GM21528 (cell line): ENCODE results near the gene CPSF2.
"Not testable (repeated sequence)": the region's sequence is repeated elsewhere in the genome, so short reads cannot be mapped to it uniquely, and the experiment has no call there.

ENCODE experiments used
- ATAC-seq: cut with Tn5 transposase; IDR thresholded peaks from one replicate; pipeline ENCODE4 v1.9.1; 2021; ENCODE audit warnings: mild to moderate bottlenecking, moderate library complexity; ENCODE audit not compliant: unreplicated experiment, low FRiP score

The CPSF2 gene

DNA sequence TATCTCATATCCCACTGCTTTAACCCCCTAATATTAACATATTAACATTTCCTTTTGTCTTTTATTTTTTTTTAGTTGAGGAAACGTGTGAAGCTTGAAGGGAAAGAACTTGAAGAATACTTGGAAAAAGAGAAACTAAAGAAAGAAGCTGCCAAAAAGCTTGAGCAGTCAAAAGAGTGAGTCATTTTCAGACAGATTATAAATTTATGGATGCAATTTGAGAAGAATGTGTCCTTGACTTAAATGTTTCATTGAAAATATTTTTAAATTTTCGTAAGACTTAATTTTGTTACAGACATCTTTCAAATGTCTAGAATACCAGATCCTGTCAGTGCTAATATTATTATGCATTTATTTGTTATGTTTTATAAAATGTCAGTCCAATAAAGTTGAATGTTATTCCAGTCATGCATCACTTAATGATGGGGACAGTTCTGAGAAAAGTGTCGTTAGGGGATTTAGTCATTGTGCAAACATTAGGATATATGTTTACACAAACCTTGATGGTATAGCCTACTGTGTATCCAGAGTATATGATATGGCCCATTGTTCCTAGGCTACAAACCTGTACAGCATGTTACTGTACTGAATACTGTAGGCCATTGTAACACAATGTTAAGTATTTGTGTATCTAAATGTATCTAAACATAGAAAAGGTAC is 32.6 kb downstream of the CPSF2 start:
- no peak for ATAC-seq

DNA sequence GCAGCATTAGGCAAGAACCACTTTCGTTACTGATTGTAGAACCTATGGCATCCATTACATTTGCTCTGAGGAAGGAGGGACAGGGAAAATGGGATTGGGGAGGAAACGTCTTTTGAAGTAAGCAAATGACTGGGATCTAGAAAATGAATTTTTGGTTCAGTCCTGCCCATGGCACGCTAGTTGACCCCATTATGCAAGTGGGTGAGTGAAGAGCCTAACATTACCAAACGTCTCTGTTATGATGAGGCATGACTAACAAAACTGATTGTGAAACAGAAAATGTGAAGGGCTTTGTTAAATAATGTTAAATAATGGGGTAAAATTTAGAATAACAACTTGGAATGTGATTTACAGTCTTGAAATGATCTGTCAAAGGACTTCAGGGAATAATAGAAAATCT is 38.9 kb downstream of the CPSF2 start:
- ATAC-seq: no peak

DNA sequence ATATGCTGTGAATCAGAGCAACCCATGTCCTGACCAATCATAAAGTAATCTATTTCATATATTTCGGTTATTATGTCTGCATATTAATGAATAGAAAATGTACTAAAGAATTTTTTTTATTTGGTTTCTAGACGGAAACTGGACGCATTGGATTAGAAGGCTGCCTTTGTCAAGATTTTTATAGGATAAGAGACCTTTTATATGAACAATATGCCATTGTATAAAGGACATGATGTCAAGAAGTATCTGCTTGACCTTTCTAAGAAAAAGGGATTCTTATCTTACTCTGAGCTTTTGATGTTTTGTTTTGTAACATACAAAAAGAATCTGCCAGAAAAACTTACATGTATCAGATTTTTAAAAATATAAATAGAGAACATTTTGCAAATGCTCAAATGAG is 39.8 kb downstream of the CPSF2 start:
- ATAC-seq: no peak

DNA sequence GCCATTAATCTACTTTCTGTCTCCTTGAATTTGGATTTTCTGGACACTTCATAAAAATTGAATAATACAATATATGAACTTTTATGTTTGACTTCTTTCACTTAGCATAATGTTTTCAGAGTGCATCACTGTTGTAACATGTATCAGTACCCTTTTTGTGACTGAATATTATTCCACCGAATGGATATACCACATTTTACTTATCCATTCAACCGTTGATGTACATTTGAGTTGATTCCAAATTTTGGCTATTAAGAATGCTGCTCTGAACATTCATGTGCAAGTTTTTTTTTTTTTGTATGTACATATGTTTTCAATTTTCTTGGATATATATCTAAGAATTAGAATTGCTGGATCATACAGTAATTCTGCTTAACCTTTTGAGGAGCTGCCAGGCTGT is 43.2 kb downstream of the CPSF2 start:
- no peak for ATAC-seq

DNA sequence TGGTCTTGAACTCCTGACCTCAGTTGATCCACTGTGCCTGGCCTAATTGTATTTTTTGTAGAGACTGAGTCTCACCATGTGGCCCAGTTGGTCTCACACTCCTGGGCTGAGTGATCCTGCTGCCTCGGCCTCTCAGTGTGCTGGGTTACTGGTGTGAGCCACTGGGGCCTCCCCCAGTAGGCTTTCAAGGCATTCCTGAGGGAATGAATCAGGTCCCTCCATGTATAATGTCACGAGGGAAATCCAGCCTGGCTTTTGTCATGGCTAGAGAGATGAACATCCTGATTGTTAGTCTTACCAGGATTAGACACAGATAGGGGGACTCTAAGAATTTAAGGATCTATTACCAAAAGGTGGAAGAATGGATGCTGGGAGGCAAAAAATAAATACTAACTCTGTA is 51.9 kb downstream of the CPSF2 start:
- ATAC-seq: no peak

DNA sequence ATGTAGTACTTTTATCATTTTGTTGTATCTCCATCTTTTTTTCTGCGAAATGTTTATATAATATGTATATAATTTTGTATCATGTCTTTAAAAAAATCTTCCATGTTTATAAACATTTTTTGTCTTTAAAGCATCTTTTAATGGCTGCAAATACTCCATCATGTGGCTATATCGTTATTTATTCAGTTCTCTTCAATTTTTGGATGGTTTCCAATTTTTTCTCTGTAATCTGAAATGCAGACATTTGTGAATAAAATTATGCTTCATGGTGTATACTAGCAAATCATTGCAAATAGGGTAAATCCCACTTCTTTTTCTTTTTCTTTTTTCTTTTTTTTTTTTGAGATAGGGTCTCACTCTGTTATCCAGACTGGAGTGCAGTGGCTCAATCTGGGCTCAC is 54.0 kb downstream of the CPSF2 start:
- no peak for ATAC-seq

GRCh38 chr14:92176476-92176875 is 54.7 kb downstream of the CPSF2 start:
- no peak for ATAC-seq

DNA sequence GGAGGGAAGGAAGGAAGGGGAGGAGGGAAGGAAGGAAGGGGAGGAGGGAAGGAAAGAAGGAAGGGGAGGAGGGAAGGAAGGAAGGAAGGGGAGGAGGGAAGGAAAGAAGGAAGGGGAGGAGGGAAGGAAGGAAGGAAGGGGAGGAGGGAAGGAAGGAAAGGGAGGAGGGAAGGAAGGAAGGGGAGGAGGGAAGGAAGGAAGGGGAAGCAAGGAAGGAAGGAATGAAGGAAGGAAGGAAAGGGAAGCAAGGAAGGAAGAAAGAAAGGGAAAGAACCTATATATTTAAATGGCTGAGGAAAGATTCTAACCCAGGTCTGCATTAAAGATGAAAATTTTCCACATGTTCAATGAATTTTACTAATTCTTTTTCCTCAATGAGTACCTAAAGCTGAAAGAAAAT is 57.4 kb downstream of the CPSF2 start:
- not testable (repeated sequence) for ATAC-seq

- ATAC-seq: no peak
Measured at GRCh38 chr14:92185559-92185958, 63.8 kb downstream of the CPSF2 start.

DNA sequence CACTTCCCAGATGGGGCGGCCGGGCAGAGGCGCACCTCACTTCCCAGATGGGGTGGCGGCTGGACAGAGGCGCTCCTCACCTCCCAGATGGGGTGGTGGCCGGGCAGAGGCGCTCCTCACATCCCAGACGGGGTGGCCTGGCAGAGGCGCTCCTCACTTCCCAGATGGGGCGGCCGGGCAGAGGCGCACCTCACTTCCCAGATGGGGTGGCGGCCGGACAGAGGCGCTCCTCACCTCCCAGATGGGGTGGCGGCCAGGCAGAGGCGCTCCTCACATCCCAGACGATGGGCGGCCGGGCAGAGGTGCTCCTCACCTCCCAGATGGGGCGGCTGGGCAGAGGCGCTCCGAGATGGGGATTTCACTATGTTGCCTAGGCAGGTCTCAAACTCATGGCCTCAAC is 65.8 kb downstream of the CPSF2 start:
- ATAC-seq: not testable (repeated sequence)

DNA sequence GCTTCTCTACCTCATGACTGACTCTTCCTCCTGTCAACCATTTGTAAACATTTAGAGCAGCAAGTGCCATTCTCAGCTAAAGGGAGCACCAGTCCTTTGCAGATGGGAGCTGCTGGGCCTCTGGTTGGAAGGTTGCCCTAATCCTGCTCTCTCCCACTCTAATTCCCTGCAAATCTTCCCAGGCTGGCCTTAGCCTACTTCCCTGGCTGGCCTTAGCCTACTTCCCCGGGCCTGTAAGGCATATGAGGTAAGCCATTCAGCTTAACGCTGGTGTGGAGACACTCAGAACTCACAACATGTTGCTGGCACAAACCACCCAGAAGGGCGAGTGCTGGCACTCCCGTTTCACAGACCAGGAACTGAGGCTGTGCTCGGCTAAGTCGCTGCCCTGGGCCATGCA is 69.0 kb downstream of the CPSF2 start:
- ATAC-seq: no peak

- no peak for ATAC-seq
Measured at GRCh38 chr14:92198804-92199203, 77.0 kb downstream of the CPSF2 start.

GRCh38 chr14:92199763-92200162 is 78.0 kb downstream of the CPSF2 start:
- no peak for ATAC-seq

DNA sequence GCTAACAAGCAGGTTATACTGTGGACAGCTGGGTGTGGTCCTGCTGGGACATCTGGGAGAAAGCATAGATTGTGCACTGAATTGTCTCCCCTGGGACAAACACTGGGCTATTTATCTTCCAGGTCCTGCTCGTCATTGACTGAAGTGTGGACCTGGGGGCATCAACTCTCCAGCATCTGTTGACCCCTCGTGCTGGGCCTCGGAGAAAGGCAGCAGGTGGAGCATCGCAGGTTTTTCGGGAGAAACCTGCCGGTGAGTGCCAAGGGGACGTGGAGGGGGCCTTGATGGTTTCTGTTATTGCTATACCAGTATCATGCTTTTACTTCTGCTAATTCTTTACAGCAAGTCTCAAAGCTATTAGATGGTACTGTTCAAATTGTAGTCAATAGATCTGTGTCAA is 81.3 kb downstream of the CPSF2 start:
- no peak for ATAC-seq

- no peak for ATAC-seq
Measured at GRCh38 chr14:92204792-92205191, 83.0 kb downstream of the CPSF2 start.

GRCh38 chr14:92207012-92207927 is 85.5 kb downstream of the CPSF2 start:
- ATAC-seq: no peak

DNA sequence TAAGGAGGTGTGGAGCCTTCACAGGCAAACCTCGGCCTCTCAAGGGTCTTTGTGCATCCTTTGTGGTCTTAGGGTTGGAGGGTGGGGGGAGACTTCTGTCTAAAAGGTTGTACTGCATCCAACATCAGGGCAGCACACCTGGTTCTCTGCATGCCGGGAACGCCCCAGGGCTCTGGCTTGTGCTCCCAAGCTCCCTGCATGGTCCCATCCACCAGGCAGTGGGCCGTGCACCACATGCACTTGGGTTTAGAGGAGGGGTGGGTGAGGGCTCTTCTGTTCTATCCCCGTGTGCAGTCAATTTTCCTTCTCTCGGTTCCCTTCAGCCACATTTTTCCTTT is 86.1 kb downstream of the CPSF2 start:
- ATAC-seq: no peak

- no peak for ATAC-seq
Measured at GRCh38 chr14:92209141-92209540, 87.4 kb downstream of the CPSF2 start.

DNA sequence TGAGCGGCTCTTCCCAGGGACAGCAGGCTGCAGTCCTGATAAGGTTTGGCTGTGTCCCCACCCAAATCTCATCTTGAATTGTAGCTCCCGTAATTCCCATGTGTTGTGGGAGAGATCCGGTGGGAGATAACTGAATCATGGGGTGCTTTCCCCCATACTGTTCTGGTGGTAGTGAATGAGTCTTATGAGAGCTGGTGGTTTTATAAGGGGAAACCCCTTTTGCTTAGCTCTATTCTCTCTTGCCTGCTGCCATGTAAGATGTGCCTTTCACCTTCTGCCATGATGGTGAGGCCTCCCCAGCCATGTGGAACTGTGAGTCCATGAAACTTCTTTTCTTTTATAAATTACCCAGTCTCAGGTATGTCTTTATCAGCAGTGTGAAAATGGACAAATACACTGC is 91.4 kb downstream of the CPSF2 start:
- not testable (repeated sequence) for ATAC-seq

GRCh38 chr14:92215579-92215978 is 93.8 kb downstream of the CPSF2 start:
- no peak for ATAC-seq

GRCh38 chr14:92217936-92218335 is 96.2 kb downstream of the CPSF2 start:
- no peak for ATAC-seq
